Measurements from ENCODE around the gene PLCH1.

- TF ChIP-seq, protein P1, sequence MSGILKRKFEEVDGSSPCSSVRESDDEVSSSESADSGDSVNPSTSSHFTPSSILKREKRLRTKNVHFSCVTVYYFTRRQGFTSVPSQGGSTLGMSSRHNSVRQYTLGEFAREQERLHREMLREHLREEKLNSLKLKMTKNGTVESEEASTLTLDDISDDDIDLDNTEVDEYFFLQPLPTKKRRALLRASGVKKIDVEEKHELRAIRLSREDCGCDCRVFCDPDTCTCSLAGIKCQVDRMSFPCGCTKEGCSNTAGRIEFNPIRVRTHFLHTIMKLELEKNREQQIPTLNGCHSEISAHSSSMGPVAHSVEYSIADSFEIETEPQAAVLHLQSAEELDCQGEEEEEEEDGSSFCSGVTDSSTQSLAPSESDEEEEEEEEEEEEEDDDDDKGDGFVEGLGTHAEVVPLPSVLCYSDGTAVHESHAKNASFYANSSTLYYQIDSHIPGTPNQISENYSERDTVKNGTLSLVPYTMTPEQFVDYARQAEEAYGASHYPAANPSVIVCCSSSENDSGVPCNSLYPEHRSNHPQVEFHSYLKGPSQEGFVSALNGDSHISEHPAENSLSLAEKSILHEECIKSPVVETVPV (CRISPR knock-in tag; IDR thresholded peaks at IDR 0.05): no peak
- TF ChIP-seq PATZ1 (CRISPR knock-in tag; IDR thresholded peaks at IDR 0.05; ENCODE audit: borderline replicate concordance) (no peak), ZFP30 (CRISPR knock-in tag; IDR thresholded peaks at IDR 0.05) (no peak), GLIS3 (CRISPR knock-in tag; IDR thresholded peaks at IDR 0.05) (no peak), CSDC2 (CRISPR knock-in tag; IDR thresholded peaks at IDR 0.05) (no peak), CREB5 (CRISPR knock-in tag; IDR thresholded peaks at IDR 0.05; ENCODE audit: low read depth) (no peak), RARB (CRISPR knock-in tag; IDR thresholded peaks at IDR 0.05) (no peak)
Observed at GRCh38 chr3:155512175-155512866, 232.6 kb downstream of the PLCH1 start.
